Gastrocnemius medialis (tissue), 4 donors: Measurements from ENCODE around the gene COL6A1.

Experiments used
- CTCF ChIP-seq, 5 experiments: fragments of 450-650 bp in 3 of 5; fragments of 200-600 bp in 2 of 5; sonication (generic) in 2 of 5; IDR thresholded peaks in 4 of 5; conservative IDR thresholded peaks in 1 of 5; 1 replicate in 4 of 5; 2 replicates in 1 of 5; pipeline ENCODE4 v1.5.1; 2016 to 2019; ENCODE audit warnings: antibody characterized with exemption in 5 of 5, mild to moderate bottlenecking in 3 of 5, moderate library complexity in 3 of 5
- POLR2A ChIP-seq, 2 donors: fragments of 450-650 bp; IDR thresholded peaks; one replicate each; pipeline ENCODE4 v1.6.1; 2017; ENCODE audit warnings: antibody characterized with exemption in 2 of 2, mild to moderate bottlenecking in 2 of 2, moderate library complexity in 2 of 2

- TF ChIP-seq CTCF (IDR thresholded peaks at IDR 0.05 in 4 of 5, conservative IDR thresholded peaks at IDR 0.05 in 1 of 5) (no peak), POLR2A (IDR thresholded peaks at IDR 0.05) (no peak)
These were observed 1.9 kb upstream of the COL6A1 start for GRCh38 chr21:45979651-45980050.
